Kidney capillary endothelial cell (primary cell): Measurements from ENCODE around the gene ORMDL2.
"Not testable (repeated sequence)": the region's sequence is repeated elsewhere in the genome, so short reads cannot be mapped to it uniquely, and the experiment has no call there.

ENCODE experiments used
- DNase-seq: peaks from one replicate; pipeline ENCODE4 v3.0.0-alpha.2; 2018; ENCODE audit warnings: low spot score

ORMDL2 gene

DNA sequence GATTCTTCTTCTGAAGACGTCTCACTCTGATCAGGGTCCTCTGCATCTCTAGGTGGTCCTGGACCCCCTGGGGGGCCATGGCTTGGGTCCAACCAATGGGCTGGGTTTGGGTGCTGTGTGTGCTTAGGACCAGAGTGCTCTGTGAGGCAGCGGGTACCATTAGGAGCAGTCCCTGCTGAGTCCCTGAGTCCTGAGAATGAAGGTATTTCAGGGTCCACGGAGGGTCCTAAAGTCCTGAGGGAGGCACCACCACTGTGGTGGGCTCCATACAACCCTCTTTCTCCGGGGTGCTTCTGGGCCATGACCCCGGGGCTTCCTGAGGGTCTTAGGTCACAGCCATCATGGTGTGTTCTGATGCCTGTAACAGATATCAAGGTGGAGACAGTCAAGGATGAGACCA is 10.5 kb downstream of the ORMDL2 start:
- DNase-seq = no peak

DNA sequence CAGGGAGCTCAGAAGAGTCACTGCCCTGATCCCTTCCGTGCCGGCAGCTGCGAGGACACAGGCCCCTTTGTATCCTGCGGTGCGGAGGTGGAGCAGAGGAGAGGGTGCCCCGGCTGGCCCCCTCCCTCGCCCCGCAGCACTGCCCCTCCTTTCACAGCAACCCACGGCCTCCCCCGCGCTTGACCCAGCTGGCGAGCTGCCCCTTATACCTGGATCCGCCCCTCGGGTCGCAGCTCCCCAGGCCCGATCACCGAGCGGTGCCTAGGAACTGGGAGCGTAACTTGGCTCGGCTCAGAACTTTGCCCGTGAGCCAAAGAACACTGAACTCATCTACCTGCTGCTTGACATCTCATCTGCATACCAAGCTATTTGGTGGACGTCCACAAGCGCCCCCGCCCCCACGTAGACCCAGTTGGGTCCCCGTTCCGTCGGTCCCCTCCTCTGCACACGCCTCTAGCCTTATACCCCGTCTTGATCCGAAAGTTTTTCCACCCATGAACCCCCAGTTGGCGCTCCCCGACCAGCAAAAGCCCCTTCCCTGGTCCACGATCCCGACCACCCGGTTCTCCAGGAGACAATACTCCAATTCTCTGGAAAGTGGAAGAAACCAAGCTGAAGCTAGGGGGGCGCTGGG is 12.2 kb downstream of the ORMDL2 start:
- no peak for DNase-seq

DNA sequence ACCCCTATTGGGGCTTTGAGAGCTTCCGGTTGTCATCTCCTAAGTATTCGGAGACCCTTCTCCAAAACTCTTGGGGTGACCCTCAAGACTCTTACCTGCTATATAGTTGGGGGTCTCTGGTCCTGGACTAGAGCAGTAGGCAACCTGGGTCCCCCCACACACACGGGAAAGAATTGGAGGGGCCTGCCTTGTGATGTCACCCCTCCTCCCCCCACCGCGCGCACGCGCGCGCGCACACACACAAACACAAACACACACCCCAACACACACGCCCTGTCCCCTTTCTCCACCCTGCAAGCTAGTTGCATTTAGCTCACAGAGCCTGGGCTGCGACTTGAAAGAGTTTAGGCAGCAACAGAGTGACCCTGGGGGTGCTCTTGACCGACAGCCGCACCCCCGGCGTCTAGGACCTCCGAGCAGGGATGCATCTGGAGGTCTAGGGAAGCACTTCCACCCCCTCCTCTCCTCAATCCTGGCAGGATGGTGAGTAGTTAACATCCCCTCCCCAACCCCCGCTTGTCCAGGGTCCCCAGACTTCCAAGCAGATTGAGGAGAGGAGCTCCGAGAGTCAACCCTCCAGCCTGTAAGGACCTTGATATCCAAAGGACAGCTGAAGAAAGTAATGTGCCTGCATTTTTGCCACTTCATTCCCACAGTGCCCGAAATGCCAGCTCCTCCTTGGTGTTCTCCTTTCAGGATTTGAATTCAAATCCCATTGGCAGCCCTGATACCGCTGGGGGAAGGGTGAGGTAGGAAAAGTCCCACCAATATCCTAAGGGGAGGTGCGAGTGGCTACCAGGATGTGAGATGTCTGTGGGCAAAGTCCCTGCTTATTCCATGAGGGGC is 13.0 kb downstream of the ORMDL2 start:
- DNase-seq = peak; percentile 39

DNA sequence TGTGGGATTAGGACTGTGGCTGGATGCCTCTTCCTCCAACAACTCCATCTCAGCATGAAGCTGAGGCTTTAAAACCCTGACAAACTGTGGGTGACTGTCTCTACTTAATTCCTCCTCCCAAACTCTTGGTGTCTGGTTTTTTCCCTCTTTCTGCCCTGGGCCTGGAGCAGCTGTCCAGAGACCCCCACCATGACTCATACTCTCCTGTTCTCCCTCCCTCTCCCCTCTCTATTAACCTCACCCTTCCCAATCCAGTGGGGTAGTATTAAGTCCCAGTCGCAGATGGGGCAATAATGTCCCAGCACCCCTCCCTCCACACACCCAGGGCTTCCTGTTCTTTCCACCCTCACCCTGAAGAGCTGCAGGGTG is 13.6 kb downstream of the ORMDL2 start:
- DNase-seq = no peak

DNA sequence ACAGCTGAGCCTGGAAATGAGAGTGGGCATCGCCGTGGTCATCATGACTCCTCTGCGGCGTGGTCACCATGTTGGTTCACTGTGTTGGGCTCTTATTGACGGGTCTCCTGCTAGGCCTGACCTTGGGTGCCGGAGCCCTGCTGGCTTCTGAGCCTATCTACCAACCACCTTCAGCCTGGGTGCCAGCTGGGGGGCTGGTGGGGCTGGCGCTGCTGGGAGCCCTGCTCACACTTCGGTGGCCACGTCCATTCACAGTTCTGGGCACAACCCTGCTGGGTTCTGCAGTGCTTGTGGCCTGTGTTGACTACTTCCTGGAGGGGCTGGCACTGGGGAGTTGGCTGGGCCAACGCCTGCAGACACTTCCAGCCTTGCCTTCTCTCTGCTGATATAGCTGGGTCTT is 15.2 kb downstream of the ORMDL2 start:
- no peak for DNase-seq

DNA sequence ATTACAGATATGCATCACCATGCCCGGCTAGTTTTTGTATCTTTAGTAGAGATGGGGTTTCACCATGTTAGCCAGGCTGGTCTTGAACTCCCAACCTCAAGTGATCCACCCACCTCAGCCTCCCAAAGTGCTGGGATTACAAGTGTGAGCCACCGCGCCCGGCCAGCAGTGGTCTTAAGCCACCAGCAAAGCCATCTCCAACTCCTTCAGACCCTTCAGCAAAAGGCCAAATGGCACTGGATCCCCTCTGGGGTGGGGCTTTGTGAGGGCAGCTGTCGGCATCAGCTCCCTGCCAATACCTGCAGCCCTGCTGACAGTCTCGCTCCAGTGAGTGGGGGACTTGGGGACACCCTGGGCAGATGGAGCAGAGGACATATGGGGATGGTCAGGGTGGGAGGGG is 16.6 kb downstream of the ORMDL2 start:
- DNase-seq = not testable (repeated sequence)

DNA sequence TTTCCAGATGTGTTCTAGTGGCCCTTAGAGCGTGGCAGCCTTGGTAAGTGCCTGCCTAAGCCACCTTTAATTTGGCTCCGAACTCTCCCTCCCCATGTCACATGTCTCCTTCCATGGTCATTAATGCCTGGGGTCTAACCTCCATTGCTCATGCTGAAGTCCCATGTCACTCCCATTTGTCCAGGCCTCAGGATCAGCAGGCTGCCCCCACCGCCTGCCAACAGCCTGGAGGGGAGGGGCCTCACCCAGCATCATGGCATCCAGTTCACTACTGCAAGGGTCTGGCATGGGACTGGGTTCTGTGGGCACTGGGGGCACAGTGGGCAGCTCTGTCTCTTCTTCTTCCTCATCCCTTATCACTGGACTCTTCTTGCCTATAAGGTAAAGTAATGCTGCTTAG is 20.5 kb downstream of the ORMDL2 start:
- no peak for DNase-seq

DNA sequence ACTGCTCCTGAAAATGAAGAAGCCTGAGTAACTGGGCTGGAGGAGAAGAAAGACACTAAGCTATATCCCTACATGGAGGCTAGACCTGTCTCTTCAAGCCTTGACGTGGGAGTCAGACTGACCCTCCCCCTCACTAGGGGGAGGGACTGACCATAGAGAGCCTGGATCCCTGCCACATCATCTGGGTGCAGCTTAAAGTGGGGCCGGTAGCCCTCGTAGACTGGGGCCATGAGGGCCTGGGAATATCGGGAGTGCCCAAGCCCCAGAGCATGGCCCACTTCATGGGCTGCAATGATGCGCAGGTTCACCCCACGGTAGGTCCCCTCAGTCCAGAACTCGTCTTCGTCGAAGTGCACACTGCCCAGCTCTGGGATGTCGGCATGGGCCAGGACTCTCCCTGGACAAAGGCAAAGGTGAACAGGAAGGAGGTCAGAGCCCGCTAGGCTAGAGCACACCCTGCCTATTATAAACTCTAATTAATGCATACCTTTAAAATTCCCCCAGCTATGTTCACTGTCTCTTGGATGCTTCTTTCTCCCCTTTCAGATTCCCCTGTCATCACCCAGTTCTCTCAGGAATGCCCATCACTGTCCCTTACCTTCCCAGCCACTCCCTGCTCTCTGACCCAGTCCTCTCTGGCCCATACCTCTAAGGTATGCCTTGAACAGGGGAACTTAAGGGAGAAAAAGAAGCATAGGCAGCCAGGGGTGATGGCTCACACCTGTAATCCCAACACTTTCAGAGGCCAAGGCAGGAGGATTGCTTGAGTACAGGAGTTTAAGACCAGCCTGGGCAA is 21.7 kb downstream of the ORMDL2 start:
- no peak for DNase-seq

DNA sequence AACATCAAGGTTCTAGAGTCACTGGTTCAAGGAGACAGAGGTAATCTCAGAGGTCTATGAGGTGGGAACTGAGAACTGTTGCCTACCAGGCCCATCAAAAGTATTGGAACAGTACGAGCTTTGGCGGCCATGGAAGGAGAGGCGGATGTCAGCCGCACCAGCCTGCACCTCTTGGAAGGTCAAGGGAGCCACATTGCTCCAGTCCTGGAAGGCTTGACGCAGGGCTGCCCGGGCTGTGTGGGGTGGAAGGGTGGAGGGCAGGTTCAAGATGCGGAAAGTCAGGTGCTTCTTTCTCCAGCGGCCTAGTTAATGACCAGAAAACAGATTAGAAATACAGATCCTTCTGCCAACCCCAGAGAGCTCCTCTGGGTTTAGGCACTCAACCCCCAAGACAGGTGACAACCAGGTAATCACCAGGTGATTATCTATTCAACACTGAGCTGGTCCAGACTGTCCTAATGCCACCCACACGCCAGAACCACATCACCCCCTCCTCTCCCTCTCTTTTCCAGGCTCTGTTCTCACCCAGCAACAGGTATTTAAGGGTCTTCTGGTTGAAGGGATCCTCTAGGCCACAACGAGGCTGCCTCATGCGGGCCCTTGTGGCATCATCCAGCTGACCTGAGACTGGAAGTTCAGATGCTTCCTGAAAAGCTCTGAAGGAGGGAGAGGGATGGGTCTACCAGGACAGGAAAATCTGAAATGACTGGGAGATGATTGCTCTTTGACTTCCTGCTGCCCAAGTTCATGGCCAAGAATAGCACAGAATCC is 22.9 kb downstream of the ORMDL2 start:
- DNase-seq = no peak

DNA sequence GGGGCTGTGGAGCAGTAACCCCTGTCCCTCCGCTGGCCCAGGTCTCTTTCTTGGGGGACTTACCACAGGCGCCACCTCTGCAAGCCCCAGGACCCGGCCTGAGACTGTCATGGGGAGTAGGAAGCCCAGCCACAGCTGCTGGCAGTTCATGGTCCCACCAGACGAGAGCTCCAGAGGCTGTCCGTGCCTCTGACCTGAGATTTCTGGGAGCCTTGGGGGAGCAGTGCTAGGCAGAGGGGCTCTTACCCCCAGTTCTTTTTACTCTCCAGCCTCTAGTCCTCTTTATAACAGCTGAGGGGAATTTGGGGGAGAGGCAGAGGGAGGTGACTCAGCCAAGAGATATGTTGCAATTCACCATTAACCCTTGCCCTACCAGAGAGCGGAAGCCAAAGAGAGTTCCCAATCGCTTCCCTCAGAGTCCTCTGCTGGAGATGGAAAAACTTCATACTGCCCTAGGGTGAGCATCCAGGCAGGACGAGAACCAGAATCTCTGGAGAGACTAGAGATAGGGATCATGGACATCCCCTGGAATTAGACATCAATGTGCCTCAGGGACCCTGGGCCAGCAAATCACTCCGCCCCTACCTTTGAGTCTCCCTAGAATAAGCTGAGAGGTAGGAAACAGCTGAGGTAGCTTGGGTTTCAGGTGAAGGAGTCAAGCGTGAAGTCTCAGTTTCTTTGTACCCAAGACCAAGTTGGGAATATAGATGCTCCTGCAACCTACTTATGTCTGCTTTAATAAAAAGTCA is 25.0 kb downstream of the ORMDL2 start, which contains the start of gene MMP19:
TSS of gene MMP19 (minus strand) at position 256 of the 749 bp plus-strand sequence. CDS start at position 150, 106 bp downstream.
- no peak for DNase-seq

DNA sequence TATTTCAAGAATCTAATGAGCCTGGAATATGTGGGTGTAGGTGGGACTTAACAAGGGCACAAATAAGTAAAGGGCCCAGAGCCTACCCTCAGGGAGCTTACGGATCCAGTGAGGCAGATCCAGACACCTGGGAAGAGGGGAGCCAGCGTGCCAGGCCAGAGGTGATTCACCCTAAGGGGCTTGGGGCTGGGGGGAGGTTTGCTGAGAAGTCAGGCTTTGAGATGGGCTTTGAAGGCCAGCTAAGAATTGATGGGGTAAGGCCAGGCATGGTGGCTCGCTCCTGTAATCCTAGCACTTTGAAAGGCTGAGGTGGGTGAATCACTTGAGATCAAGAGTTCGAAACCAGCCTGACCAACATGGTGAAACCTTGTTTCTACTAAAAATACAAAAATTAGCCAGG is 25.6 kb downstream of the ORMDL2 start:
- no peak for DNase-seq

DNA sequence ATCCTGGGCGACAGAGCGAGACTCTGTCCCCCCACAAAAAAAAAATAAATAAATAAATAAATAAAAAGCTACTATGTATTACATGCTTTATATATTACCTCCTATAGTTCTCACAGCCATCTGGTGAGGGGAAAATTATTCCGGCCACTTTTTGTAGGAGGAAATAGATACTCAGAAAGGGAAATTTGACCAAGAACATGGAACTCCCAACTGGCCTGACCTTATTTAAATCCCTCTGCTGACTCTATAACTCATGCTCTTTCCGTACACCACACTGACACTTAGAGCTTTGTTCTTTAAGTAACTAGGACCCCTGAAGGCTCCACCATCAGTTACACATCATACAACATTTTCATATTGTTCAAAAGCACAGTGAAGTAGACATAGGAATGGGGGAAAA is 27.1 kb downstream of the ORMDL2 start:
- DNase-seq = no peak

DNA sequence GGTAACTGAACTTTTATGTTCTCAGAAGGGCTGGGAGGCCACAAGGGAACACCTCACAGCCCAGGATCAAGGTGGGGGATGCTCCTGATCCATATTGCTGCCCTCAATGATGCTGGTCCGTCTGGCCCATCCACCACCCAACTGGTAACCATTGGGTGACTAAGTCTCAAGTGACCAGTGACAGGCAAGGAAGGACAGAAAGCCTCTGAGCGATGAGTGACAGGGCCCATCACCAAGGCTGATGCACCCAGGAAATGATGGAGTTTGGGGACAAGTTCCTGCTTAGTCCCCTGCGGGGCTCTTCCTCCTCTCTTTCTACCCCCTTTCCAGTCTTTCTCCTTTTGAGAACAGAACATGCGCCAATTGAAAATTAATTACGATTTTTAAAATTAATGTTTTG is 27.5 kb downstream of the ORMDL2 start:
- DNase-seq = no peak

DNA sequence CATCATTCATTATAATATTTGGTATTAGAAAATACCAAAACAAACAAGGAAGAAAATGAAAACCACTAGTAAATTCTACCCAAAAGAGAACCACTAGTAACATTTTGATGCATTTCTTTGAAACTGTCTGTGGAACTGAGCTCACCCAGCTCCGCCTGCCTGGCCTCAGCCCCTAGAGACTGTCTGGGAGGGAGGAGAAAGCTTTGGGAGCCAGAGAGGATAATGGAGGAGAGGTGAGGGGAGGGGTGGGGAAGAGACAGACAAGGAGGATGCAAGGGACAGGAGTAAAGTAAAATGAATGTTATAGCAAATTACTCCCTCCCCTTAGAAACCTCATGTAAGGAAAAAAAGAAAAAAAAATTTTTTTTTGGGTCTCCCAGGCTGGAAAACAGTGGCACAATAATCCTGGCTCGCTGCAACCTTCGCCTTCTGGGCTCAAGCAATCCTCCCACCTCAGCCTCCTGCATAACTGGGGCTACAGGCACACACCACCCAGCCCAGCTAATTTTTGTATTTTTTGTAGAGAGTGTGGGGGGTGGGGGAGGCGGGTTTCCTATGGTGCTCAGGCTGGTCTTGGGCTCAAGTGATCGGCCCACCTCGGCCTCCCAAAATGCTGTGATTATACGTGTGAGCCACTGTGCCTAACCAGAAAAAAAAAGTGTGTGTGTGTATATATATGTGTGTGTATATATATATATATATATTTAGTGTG is 28.1 kb downstream of the ORMDL2 start:
- DNase-seq = no peak

DNA sequence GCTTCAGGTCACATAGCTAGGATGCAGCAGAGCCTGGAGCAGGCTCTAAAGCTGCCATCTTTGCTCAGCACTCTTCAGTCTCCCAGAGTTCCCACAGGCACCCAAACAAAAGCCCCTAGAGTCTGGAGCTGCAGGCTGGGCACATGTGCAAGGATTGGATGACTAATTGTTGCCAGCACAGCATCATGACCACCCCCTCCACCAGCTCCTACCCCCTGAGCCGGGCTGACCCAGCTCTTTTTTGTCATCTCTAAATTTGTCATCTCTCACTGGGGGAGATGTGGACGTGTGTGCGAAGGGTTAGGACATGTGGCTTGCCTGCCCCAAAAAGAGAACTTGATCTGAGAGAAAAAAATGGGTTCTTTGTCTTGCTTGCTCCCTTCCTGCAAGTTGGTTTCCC is 29.2 kb downstream of the ORMDL2 start:
- DNase-seq = no peak

DNA sequence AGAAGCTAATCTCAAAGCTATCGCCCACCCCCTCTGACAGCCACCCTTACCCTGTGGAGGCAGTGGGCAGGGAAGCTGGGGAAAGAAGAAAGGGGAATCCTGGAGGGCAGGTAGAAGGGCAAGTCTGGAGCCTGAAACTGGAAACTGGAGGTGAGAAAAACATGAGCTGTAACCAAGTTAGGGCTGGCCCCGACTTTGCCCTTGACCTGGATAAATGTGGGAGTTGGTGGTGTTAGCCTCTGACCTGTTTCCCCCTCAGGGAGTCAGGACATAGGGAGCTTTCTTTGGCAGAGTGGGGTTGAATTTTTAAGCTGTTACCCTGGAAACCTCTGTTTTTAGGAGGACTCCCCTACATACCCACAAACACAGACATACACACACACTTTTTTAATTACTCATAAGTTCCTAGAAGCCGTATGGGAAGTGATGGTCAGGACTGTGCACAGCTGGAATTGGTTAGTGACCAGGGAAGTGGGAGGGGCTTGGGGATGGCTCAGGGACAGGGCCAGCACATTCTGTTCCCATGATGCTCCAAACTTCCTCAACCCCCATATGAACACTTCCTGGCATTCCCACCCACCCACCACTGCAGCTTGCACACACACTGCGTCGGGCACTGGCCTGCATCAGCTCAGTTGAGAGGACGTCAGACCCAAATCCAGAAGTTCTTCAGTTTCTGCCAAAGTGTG is 29.9 kb downstream of the ORMDL2 start:
- DNase-seq = peak; percentile 94

DNA sequence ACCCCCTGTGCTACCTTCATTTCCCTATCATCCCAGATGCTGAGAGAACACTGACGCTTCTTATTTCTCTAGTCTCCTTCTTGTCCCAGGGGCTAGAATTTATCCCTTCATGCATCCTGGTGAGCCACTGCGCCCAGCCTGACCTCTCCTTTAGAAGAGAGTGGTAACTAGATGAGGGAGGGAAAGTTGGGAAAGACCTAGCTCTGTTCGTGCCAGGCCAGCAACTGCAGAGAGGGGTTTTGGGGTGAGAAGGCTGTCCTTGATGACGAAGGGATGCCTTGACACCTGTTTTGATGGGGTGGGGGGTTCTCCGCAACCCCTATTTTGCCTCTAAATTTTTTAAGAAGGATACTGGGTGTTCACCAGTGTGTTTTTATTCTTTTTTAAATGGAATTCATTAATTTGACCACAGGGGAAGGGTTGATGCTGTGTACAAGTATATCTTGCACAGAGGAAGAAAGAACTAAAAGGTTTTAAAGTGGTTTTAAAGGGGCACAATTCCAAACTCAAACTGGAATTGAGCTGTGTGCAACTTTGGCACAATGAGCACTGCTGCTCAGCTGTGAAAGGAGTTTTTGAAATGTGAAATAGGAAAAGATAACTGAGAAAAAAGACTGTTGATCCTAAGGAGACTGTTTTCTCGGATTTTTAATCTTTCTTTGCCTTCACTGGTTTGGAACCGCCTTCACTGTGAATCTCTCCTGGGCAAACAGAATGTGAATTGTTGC is 31.9 kb downstream of the ORMDL2 start:
- no peak for DNase-seq

DNA sequence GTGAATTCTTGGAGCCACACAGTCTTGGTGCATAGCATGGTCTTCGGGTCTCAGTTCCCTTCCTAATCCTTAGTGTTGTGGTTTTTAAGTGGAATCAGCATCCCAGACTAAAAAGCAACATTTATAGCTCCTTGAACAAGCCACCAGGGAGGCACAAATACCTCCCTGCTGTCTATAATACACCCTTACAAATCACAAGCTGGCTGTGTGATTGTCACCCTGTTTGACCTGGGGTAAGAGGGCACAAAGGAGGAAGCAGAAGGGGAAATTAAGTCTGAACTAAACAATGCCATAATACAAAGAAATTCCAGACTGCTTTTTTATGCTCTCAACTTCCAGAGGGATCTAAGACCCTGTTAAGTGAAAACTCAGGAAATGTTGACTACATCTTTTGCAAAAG is 32.6 kb downstream of the ORMDL2 start:
- no peak for DNase-seq

DNA sequence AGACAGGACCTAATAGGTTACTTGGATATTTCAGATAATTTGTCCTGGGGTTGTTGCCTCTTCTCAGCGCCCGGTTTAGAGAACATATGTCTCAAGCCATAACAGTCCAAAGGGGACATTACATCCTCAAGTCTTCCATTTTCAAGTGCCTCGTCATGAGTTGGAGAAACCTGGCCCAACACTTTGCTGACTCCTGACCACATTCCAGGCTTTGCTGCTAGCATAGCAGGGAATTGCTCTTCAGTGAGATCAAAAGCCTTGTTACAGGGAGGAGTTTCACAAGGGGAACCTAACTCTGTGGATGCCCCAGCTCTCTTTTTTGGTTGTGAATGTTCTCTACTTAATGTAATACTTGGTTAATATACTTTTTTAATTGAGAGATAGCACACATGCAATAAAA is 33.1 kb downstream of the ORMDL2 start:
- DNase-seq = no peak
